Mucosa of rectum (tissue), 2 donors: ENCODE data around the gene OVAAL.

Experiments
- H3K27ac ChIP-seq, 2 donors: one replicate each; pipeline ENCODE4 v1.7.0; 2013; ENCODE audit warnings: inconsistent platforms in 2 of 2, low read depth in 2 of 2, low read length in 2 of 2
- H3K27me3 ChIP-seq, 2 donors: one replicate each; pipeline ENCODE4 v1.7.0; 2013; ENCODE audit warnings: low read length in 2 of 2; ENCODE audit not compliant: control insufficient read depth in 2 of 2, insufficient read depth in 2 of 2
- H3K36me3 ChIP-seq, 2 donors: one replicate each; pipeline ENCODE4 v1.7.0; 2013; ENCODE audit warnings: low read length in 2 of 2; ENCODE audit not compliant: control insufficient read depth in 2 of 2, insufficient read depth in 2 of 2
- H3K4me1 ChIP-seq, 2 donors: one replicate each; pipeline ENCODE4 v1.7.0; 2013; ENCODE audit warnings: low read length in 2 of 2, mild to moderate bottlenecking in 1 of 2; ENCODE audit not compliant: control insufficient read depth in 2 of 2, insufficient read depth in 2 of 2
- H3K4me3 ChIP-seq, 2 donors: one replicate each; pipeline ENCODE4 v1.7.0; 2013; ENCODE audit warnings: low read length in 2 of 2
- H3K9ac ChIP-seq, 2 donors: one replicate each; pipeline ENCODE4 v1.7.0; 2013; ENCODE audit warnings: low read length in 2 of 2, low read depth in 1 of 2, mild to moderate bottlenecking in 1 of 2
- H3K9me3 ChIP-seq, 2 donors: one replicate each; pipeline ENCODE4 v1.7.0; 2013; ENCODE audit warnings: low read length in 2 of 2; ENCODE audit not compliant: control insufficient read depth in 2 of 2
- donor health status: healthy.
- donor health status: Normal muscosa, but diverticular disease.

The OVAAL gene

GRCh38 chr1:180603223-180603849 is 44.6 kb downstream of the OVAAL start:
- Histone ChIP-seq H3K9me3 (no peaks in the 10 kb centered on the region), H3K4me1 (no peaks in the 10 kb centered on the region), H3K9ac (no peak overlapping the region), H3K27me3 (no peaks in the 10 kb centered on the region), H3K27ac (no peak overlapping the region), H3K4me3 (no peak overlapping the region), H3K36me3 (no peaks in the 10 kb centered on the region)

GRCh38 chr1:180603850-180604226 is 45.1 kb downstream of the OVAAL start:
- H3K27ac ChIP-seq = no peak overlapping the region
- H3K9me3 ChIP-seq = no peaks in the 10 kb centered on the region
- no peaks in the 10 kb centered on the region for H3K27me3 ChIP-seq
- H3K4me1 ChIP-seq = no peaks in the 10 kb centered on the region
- no peak overlapping the region for H3K9ac ChIP-seq
- no peak overlapping the region for H3K4me3 ChIP-seq
- H3K36me3 ChIP-seq = no peaks in the 10 kb centered on the region

GRCh38 chr1:180606155-180606554 is 47.4 kb downstream of the OVAAL start:
- Histone ChIP-seq H3K9ac (no peak overlapping the region), H3K9me3 (no peaks in the 10 kb centered on the region)

GRCh38 chr1:180609643-180610555 is 51.1 kb downstream of the OVAAL start:
- Histone ChIP-seq H3K4me1 (no peaks in the 10 kb centered on the region), H3K27ac (no peak overlapping the region)

More at GRCh38 chr1:180606155-180606554, 47.4 kb downstream of the OVAAL start:
- no peaks in the 10 kb centered on the region for H3K4me1 ChIP-seq
- H3K36me3 ChIP-seq = no peaks in the 10 kb centered on the region
- no peak overlapping the region for H3K27ac ChIP-seq
- H3K4me3 ChIP-seq = no peak overlapping the region
- H3K27me3 ChIP-seq = no peaks in the 10 kb centered on the region

GRCh38 chr1:180610556-180611015 is 51.8 kb downstream of the OVAAL start:
- no peaks in the 10 kb centered on the region for H3K9me3 ChIP-seq
- H3K27ac ChIP-seq = no peak overlapping the region
- H3K4me1 ChIP-seq = no peaks in the 10 kb centered on the region
- no peak overlapping the region for H3K4me3 ChIP-seq
- H3K36me3 ChIP-seq = no peaks in the 10 kb centered on the region
- H3K27me3 ChIP-seq = no peaks in the 10 kb centered on the region
- H3K9ac ChIP-seq = no peak overlapping the region

More at GRCh38 chr1:180609643-180610555, 51.1 kb downstream of the OVAAL start:
- no peaks in the 10 kb centered on the region for H3K36me3 ChIP-seq
- H3K27me3 ChIP-seq = no peaks in the 10 kb centered on the region
- H3K4me3 ChIP-seq = no peak overlapping the region
- H3K9me3 ChIP-seq = no peaks in the 10 kb centered on the region
- H3K9ac ChIP-seq = no peak overlapping the region

- H3K27me3 ChIP-seq = no peaks in the 10 kb centered on the region
- H3K9ac ChIP-seq = no peak overlapping the region
- no peaks in the 10 kb centered on the region for H3K9me3 ChIP-seq
- no peak overlapping the region for H3K27ac ChIP-seq
- no peaks in the 10 kb centered on the region for H3K4me1 ChIP-seq
- no peak overlapping the region for H3K4me3 ChIP-seq
- H3K36me3 ChIP-seq = no peaks in the 10 kb centered on the region
These were observed 52.5 kb downstream of the OVAAL start for GRCh38 chr1:180611016-180611930.

- H3K36me3 ChIP-seq = no peaks in the 10 kb centered on the region
- no peak overlapping the region for H3K27ac ChIP-seq
- no peak overlapping the region for H3K9ac ChIP-seq
- no peak overlapping the region for H3K4me3 ChIP-seq
- H3K9me3 ChIP-seq = no peaks in the 10 kb centered on the region
- no peaks in the 10 kb centered on the region for H3K27me3 ChIP-seq
- no peaks in the 10 kb centered on the region for H3K4me1 ChIP-seq
These were observed 53.9 kb downstream of the OVAAL start for GRCh38 chr1:180612632-180613031.

GRCh38 chr1:180614730-180615129 is 56.0 kb downstream of the OVAAL start:
- H3K4me3 ChIP-seq = no peak overlapping the region
- H3K36me3 ChIP-seq = no peaks in the 10 kb centered on the region

GRCh38 chr1:180615493-180616290 is 56.9 kb downstream of the OVAAL start:
- no peaks in the 10 kb centered on the region for H3K36me3 ChIP-seq
- H3K27me3 ChIP-seq = no peaks in the 10 kb centered on the region
- no peak overlapping the region for H3K9ac ChIP-seq
- H3K4me1 ChIP-seq = no peaks in the 10 kb centered on the region
- H3K27ac ChIP-seq = no peak overlapping the region
- no peak overlapping the region for H3K4me3 ChIP-seq
- H3K9me3 ChIP-seq = no peaks in the 10 kb centered on the region

More at GRCh38 chr1:180614730-180615129, 56.0 kb downstream of the OVAAL start:
- H3K27ac ChIP-seq = no peak overlapping the region
- H3K9me3 ChIP-seq = no peaks in the 10 kb centered on the region
- H3K27me3 ChIP-seq = no peaks in the 10 kb centered on the region
- no peaks in the 10 kb centered on the region for H3K4me1 ChIP-seq
- no peak overlapping the region for H3K9ac ChIP-seq
